ENCODE measurements around the gene NDUFB10. TPM values are rescaled to one million over a fixed set of nuclear protein-coding genes. Genes with fewer than 3 reads are reported as not detected.

The NDUFB10 gene
- total RNA-seq, 1 donor from 2014 or later, result 132 TPM

- peak overlapping the region; percentile 52 for H3K4me3 Mint-ChIP-seq (ENCODE audit: low read depth)
- peaks cover 11% of the 10 kb centered on the region for H3K4me1 Mint-ChIP-seq (ENCODE audit: low read depth)
- peak overlapping the region; percentile 42 for H3K27ac Mint-ChIP-seq
- H3K27me3 Mint-ChIP-seq (ENCODE audit: low read depth), result peaks cover 10% of the 10 kb centered on the region
- DNase-seq (ENCODE audit: low spot score), result peak; percentile 90
- no peaks in the 10 kb centered on the region for H3K9me3 Mint-ChIP-seq
- intact Hi-C loops (cut with micrococcal nuclease), result loop anchor here (1.0 to 2.0 kb wide), 2 partner anchors 17 to 27 kb away; partner anchors contain the start of genes RPS2 and ZNF598
- H3K36me3 Mint-ChIP-seq (ENCODE audit: low read depth), result peaks cover 18% of the 10 kb centered on the region
These were observed 32.8 kb downstream of the NDUFB10 start for GRCh38 chr16:1991948-1992703.

GRCh38 chr16:1992704-1993317 is 33.5 kb downstream of the NDUFB10 start:
- H3K4me3 Mint-ChIP-seq (ENCODE audit: low read depth), result no peak overlapping the region
- peaks cover 19% of the 10 kb centered on the region for H3K36me3 Mint-ChIP-seq (ENCODE audit: low read depth)
- DNase-seq (ENCODE audit: low spot score), result no peak
- no peak overlapping the region for H3K27ac Mint-ChIP-seq
- intact Hi-C loops (cut with micrococcal nuclease), result loop anchor here (1.0 kb wide), 1 partner anchor 16 kb away; the partner anchor contains the start of gene ZNF598
- H3K4me1 Mint-ChIP-seq (ENCODE audit: low read depth), result peaks cover 11% of the 10 kb centered on the region
- no peaks in the 10 kb centered on the region for H3K9me3 Mint-ChIP-seq
- H3K27me3 Mint-ChIP-seq (ENCODE audit: low read depth), result peaks cover 10% of the 10 kb centered on the region

GRCh38 chr16:1993731-1994131 is 34.4 kb downstream of the NDUFB10 start:
- intact Hi-C loops (cut with micrococcal nuclease), result no loop called here
- Mint-ChIP-seq H3K27ac (peak overlapping the region; percentile 64), H3K27me3 (ENCODE audit: low read depth) (peaks cover 7% of the 10 kb centered on the region), H3K9me3 (no peaks in the 10 kb centered on the region), H3K4me1 (ENCODE audit: low read depth) (peaks cover 11% of the 10 kb centered on the region), H3K36me3 (ENCODE audit: low read depth) (peaks cover 21% of the 10 kb centered on the region), H3K4me3 (ENCODE audit: low read depth) (no peak overlapping the region)
- DNase-seq (ENCODE audit: low spot score), result no peak

GRCh38 chr16:1997494-1998359 is 38.4 kb downstream of the NDUFB10 start:
- Mint-ChIP-seq H3K4me1 (ENCODE audit: low read depth) (peaks cover 3% of the 10 kb centered on the region), H3K27ac (peak overlapping the region; percentile 21), H3K27me3 (ENCODE audit: low read depth) (no peaks in the 10 kb centered on the region), H3K36me3 (ENCODE audit: low read depth) (peaks cover 32% of the 10 kb centered on the region), H3K9me3 (no peaks in the 10 kb centered on the region), H3K4me3 (ENCODE audit: low read depth) (no peak overlapping the region)
- intact Hi-C loops (cut with micrococcal nuclease), result no loop called here
- DNase-seq (ENCODE audit: low spot score), result no peak

- H3K27me3 Mint-ChIP-seq (ENCODE audit: low read depth), result no peaks in the 10 kb centered on the region
- DNase-seq (ENCODE audit: low spot score), result no peak
- H3K4me1 Mint-ChIP-seq (ENCODE audit: low read depth), result peaks cover 3% of the 10 kb centered on the region
- no peaks in the 10 kb centered on the region for H3K9me3 Mint-ChIP-seq
- intact Hi-C loops (cut with micrococcal nuclease), result no loop called here
- H3K4me3 Mint-ChIP-seq (ENCODE audit: low read depth), result no peak overlapping the region
- H3K27ac Mint-ChIP-seq, result no peak overlapping the region
- peaks cover 32% of the 10 kb centered on the region for H3K36me3 Mint-ChIP-seq (ENCODE audit: low read depth)
These were observed 39.1 kb downstream of the NDUFB10 start for GRCh38 chr16:1998360-1998835.

- no peak overlapping the region for H3K4me3 Mint-ChIP-seq (ENCODE audit: low read depth)
- no peak for DNase-seq (ENCODE audit: low spot score)
- peaks cover 3% of the 10 kb centered on the region for H3K4me1 Mint-ChIP-seq (ENCODE audit: low read depth)
- no peaks in the 10 kb centered on the region for H3K9me3 Mint-ChIP-seq
- H3K27me3 Mint-ChIP-seq (ENCODE audit: low read depth), result no peaks in the 10 kb centered on the region
- intact Hi-C loops (cut with micrococcal nuclease), result no loop called here
- H3K27ac Mint-ChIP-seq, result no peak overlapping the region
- H3K36me3 Mint-ChIP-seq (ENCODE audit: low read depth), result peaks cover 32% of the 10 kb centered on the region
These were observed 39.8 kb downstream of the NDUFB10 start for GRCh38 chr16:1998852-1999801.

GRCh38 chr16:1999866-2000514 is 40.7 kb downstream of the NDUFB10 start:
- Mint-ChIP-seq H3K9me3 (no peaks in the 10 kb centered on the region), H3K36me3 (ENCODE audit: low read depth) (peaks cover 32% of the 10 kb centered on the region), H3K27me3 (ENCODE audit: low read depth) (no peaks in the 10 kb centered on the region), H3K4me3 (ENCODE audit: low read depth) (no peak overlapping the region), H3K4me1 (ENCODE audit: low read depth) (peaks cover 3% of the 10 kb centered on the region), H3K27ac (no peak overlapping the region)
- DNase-seq (ENCODE audit: low spot score), result no peak
- intact Hi-C loops (cut with micrococcal nuclease), result no loop called here

GRCh38 chr16:2001035-2001434 is 41.7 kb downstream of the NDUFB10 start:
- no peaks in the 10 kb centered on the region for H3K27me3 Mint-ChIP-seq (ENCODE audit: low read depth)
- intact Hi-C loops (cut with micrococcal nuclease), result no loop called here
- no peak overlapping the region for H3K27ac Mint-ChIP-seq
- peaks cover 32% of the 10 kb centered on the region for H3K36me3 Mint-ChIP-seq (ENCODE audit: low read depth)
- peaks cover 3% of the 10 kb centered on the region for H3K4me1 Mint-ChIP-seq (ENCODE audit: low read depth)
- H3K4me3 Mint-ChIP-seq (ENCODE audit: low read depth), result no peak overlapping the region
- no peaks in the 10 kb centered on the region for H3K9me3 Mint-ChIP-seq
- DNase-seq (ENCODE audit: low spot score), result no peak

- H3K27ac Mint-ChIP-seq, result no peak overlapping the region
- H3K4me1 Mint-ChIP-seq (ENCODE audit: low read depth), result peaks cover 4% of the 10 kb centered on the region
- no peak for DNase-seq (ENCODE audit: low spot score)
- H3K9me3 Mint-ChIP-seq, result no peaks in the 10 kb centered on the region
- no peak overlapping the region for H3K4me3 Mint-ChIP-seq (ENCODE audit: low read depth)
- no peaks in the 10 kb centered on the region for H3K27me3 Mint-ChIP-seq (ENCODE audit: low read depth)
- H3K36me3 Mint-ChIP-seq (ENCODE audit: low read depth), result peaks cover 36% of the 10 kb centered on the region
- intact Hi-C loops (cut with micrococcal nuclease), result no loop called here
These were observed 42.4 kb downstream of the NDUFB10 start for GRCh38 chr16:2001456-2002355.

GRCh38 chr16:2002406-2003230 is 43.3 kb downstream of the NDUFB10 start:
- Mint-ChIP-seq H3K36me3 (ENCODE audit: low read depth) (peaks cover 39% of the 10 kb centered on the region), H3K27ac (no peak overlapping the region), H3K4me3 (ENCODE audit: low read depth) (no peak overlapping the region), H3K4me1 (ENCODE audit: low read depth) (peaks cover 9% of the 10 kb centered on the region), H3K27me3 (ENCODE audit: low read depth) (no peaks in the 10 kb centered on the region), H3K9me3 (no peaks in the 10 kb centered on the region)
- DNase-seq (ENCODE audit: low spot score), result no peak
- intact Hi-C loops (cut with micrococcal nuclease), result no loop called here
